GM19328 (cell line): ENCODE results near the gene TEAD1.
"Not testable (repeated sequence)": the region's sequence is repeated elsewhere in the genome, so short reads cannot be mapped to it uniquely, and the experiment has no call there.

Source experiments
- ATAC-seq: cut with Tn5 transposase; IDR thresholded peaks from one replicate; pipeline ENCODE4 v1.9.1; 2021; ENCODE audit warnings: mild to moderate bottlenecking, moderate library complexity; ENCODE audit not compliant: unreplicated experiment

The TEAD1 gene

GRCh38 chr11:12758117-12758516 is 83.9 kb downstream of the TEAD1 start:
- not testable (repeated sequence) for ATAC-seq

- no peak for ATAC-seq
Measured at GRCh38 chr11:12761029-12761428, 86.8 kb downstream of the TEAD1 start.

GRCh38 chr11:12762278-12762677 is 88.1 kb downstream of the TEAD1 start:
- ATAC-seq = no peak

GRCh38 chr11:12762696-12763324 is 88.6 kb downstream of the TEAD1 start:
- ATAC-seq = no peak

GRCh38 chr11:12764187-12764914 is 90.1 kb downstream of the TEAD1 start:
- ATAC-seq = no peak

GRCh38 chr11:12765428-12765827 is 91.2 kb downstream of the TEAD1 start:
- ATAC-seq = no peak

- no peak for ATAC-seq
Measured at GRCh38 chr11:12767027-12767426, 92.8 kb downstream of the TEAD1 start.

GRCh38 chr11:12767577-12767976 is 93.4 kb downstream of the TEAD1 start:
- ATAC-seq = no peak

GRCh38 chr11:12768726-12769673 is 94.8 kb downstream of the TEAD1 start:
- ATAC-seq = no peak

GRCh38 chr11:12769834-12770345 is 95.7 kb downstream of the TEAD1 start:
- ATAC-seq = no peak

- ATAC-seq = no peak
Measured at GRCh38 chr11:12770435-12770834, 96.2 kb downstream of the TEAD1 start.

GRCh38 chr11:12770966-12771597 is 96.9 kb downstream of the TEAD1 start:
- ATAC-seq = no peak

GRCh38 chr11:12771875-12772274 is 97.7 kb downstream of the TEAD1 start:
- no peak for ATAC-seq

- ATAC-seq = no peak
Measured at GRCh38 chr11:12772324-12772723, 98.1 kb downstream of the TEAD1 start.

- ATAC-seq = no peak
Measured at GRCh38 chr11:12773591-12773990, 99.4 kb downstream of the TEAD1 start.

GRCh38 chr11:12775955-12776354 is 101.7 kb downstream of the TEAD1 start:
- ATAC-seq = no peak

- no peak for ATAC-seq
Measured at GRCh38 chr11:12777208-12777874, 103.1 kb downstream of the TEAD1 start.

- ATAC-seq = no peak
Measured at GRCh38 chr11:12778240-12778905, 104.2 kb downstream of the TEAD1 start.

GRCh38 chr11:12783765-12784164 is 109.5 kb downstream of the TEAD1 start:
- no peak for ATAC-seq

- no peak for ATAC-seq
Measured at GRCh38 chr11:12784445-12784844, 110.2 kb downstream of the TEAD1 start.
